IMR-90 (cell line): ENCODE results near the gene ENTPD1. TPM values are rescaled to one million over a fixed set of nuclear protein-coding genes. Genes with fewer than 3 reads are reported as not detected.

Experiments used
- ATAC-seq: fragments of 200-7000 bp; cut with Tn5 transposase; 2 replicates; pipeline ENCODE4 v1.9.1; 2020; ENCODE audit warnings: low read depth, mild to moderate bottlenecking, moderate library complexity
- BruUV-seq: library from RNA; stranded (reverse); fragments of 400-500 nt; replicated peaks from 2 replicates; lab custom pipeline; 2021; lab: Mats Ljungman, UMichigan
- CTCF ChIA-PET: fragments of 300-600 bp; formaldehyde crosslinking; extraction: SDS; loops from one replicate; lab custom pipeline; 2021; ENCODE audit warnings: antibody characterized with exemption; lab: Yijun Ruan, JAX
- POLR2A ChIA-PET: fragments of 300-600 bp; sonication (Branson Sonifier 250); formaldehyde crosslinking; loops from one replicate; lab custom pipeline; 2022; ENCODE audit warnings: antibody characterized with exemption; ENCODE audit not compliant: unreplicated experiment; lab: Charles Lee
- DNase-seq: peaks from one replicate; pipeline ENCODE4 v3.0.0; 2013
- H2AFZ ChIP-seq: replicated peaks from 2 replicates; pipeline ENCODE3; 2013; ENCODE audit warnings: low read length, mild to moderate bottlenecking; ENCODE audit not compliant: poor library complexity
- H2AK5ac ChIP-seq: 2 replicates; pipeline ENCODE4 v1.6.1; 2013; ENCODE audit warnings: low read depth, low read length, inconsistent platforms
- H2AK9ac ChIP-seq: replicated peaks from 2 replicates; pipeline ENCODE3; 2013; ENCODE audit warnings: mild to moderate bottlenecking, low read depth, low read length, moderate library complexity; ENCODE audit not compliant: poor library complexity
- H2BK120ac ChIP-seq: 2 replicates; pipeline ENCODE4 v1.6.1; 2013; ENCODE audit warnings: low read depth, low read length, inconsistent platforms
- H2BK15ac ChIP-seq: 3 replicates; pipeline ENCODE4 v1.6.1; 2013; ENCODE audit warnings: low read depth, low read length, inconsistent platforms
- H2BK20ac ChIP-seq: 2 replicates; pipeline ENCODE4 v1.6.1; 2013; ENCODE audit warnings: low read depth, mild to moderate bottlenecking, inconsistent platforms, low read length, moderate library complexity
- H2BK5ac ChIP-seq: 2 replicates; pipeline ENCODE4 v1.6.1; 2013; ENCODE audit warnings: mild to moderate bottlenecking, low read depth, low read length, inconsistent platforms; ENCODE audit not compliant: poor library complexity, severe bottlenecking
- H3K14ac ChIP-seq: replicated peaks from 2 replicates; pipeline ENCODE4 v1.6.1; 2013; ENCODE audit warnings: low read depth, low read length, inconsistent platforms
- H3K18ac ChIP-seq: 2 replicates; pipeline ENCODE4 v1.6.1; 2013; ENCODE audit warnings: low read depth, low read length, control low read depth
- H3K23ac ChIP-seq: 2 replicates; pipeline ENCODE4 v1.6.1; 2013; ENCODE audit warnings: low read depth, low read length, inconsistent platforms
- H3K27ac ChIP-seq: 2 replicates; pipeline ENCODE4 v1.5.1; 2013; ENCODE audit warnings: mild to moderate bottlenecking, control low read depth, low read length; ENCODE audit not compliant: insufficient read depth
- H3K27me3 ChIP-seq: 2 replicates; pipeline ENCODE4 v1.6.1; 2013; ENCODE audit warnings: low read length; ENCODE audit not compliant: control insufficient read depth, insufficient read depth
- H3K36me3 ChIP-seq: 2 replicates; pipeline ENCODE4 v1.6.1; 2013; ENCODE audit warnings: low read length, mixed read lengths; ENCODE audit not compliant: control insufficient read depth, insufficient read depth
- H3K4ac ChIP-seq: 2 replicates; pipeline ENCODE4 v1.6.1; 2013; ENCODE audit warnings: low read depth, low read length, inconsistent platforms
- H3K4me1 ChIP-seq: 2 replicates; pipeline ENCODE4 v1.6.1; 2013; ENCODE audit warnings: low read length, mixed read lengths; ENCODE audit not compliant: control insufficient read depth, insufficient read depth
- H3K4me2 ChIP-seq: 2 replicates; pipeline ENCODE4 v1.6.1; 2013; ENCODE audit warnings: low read depth, mild to moderate bottlenecking, control low read depth, low read length, moderate library complexity
- H3K4me3 ChIP-seq: 2 replicates; pipeline ENCODE4 v1.5.1; 2013; ENCODE audit warnings: low read depth, mild to moderate bottlenecking, control low read depth, low read length, moderate library complexity; ENCODE audit not compliant: insufficient read depth
- H3K56ac ChIP-seq: 2 replicates; pipeline ENCODE4 v1.6.1; 2013; ENCODE audit warnings: low read length, inconsistent platforms; ENCODE audit not compliant: insufficient read depth; ENCODE audit errors: extremely low read depth
- H3K79me1 ChIP-seq, 2 experiments: 2 replicates each; pipeline ENCODE4 v1.6.1; 2013; ENCODE audit warnings: low read length in 2 of 2, inconsistent platforms in 1 of 2, low read depth in 1 of 2
- H3K9ac ChIP-seq: 2 replicates; pipeline ENCODE4 v1.6.1; 2013; ENCODE audit warnings: low read depth, low read length, control low read depth
- H3K9me1 ChIP-seq: 2 replicates; pipeline ENCODE4 v1.6.1; 2013; ENCODE audit warnings: low read length, inconsistent platforms; ENCODE audit not compliant: insufficient read depth
- H3K9me3 ChIP-seq: 2 replicates; pipeline ENCODE4 v1.6.1; 2013; ENCODE audit warnings: low read length; ENCODE audit not compliant: control insufficient read depth, insufficient read depth
- H4K20me1 ChIP-seq: 2 replicates; pipeline ENCODE4 v1.6.1; 2013; ENCODE audit warnings: low read length, inconsistent platforms; ENCODE audit not compliant: insufficient read depth
- H4K5ac ChIP-seq: 2 replicates; pipeline ENCODE4 v1.6.1; 2013; ENCODE audit warnings: mild to moderate bottlenecking, low read depth, low read length, control low read depth
- H4K8ac ChIP-seq, 2 experiments: 2 replicates each; pipeline ENCODE4 v1.6.1; 2013; ENCODE audit warnings: low read depth in 2 of 2, low read length in 2 of 2, control low read depth in 1 of 2, inconsistent platforms in 1 of 2
- H4K91ac ChIP-seq: 2 replicates; pipeline ENCODE4 v1.6.1; 2013; ENCODE audit warnings: low read depth, low read length, inconsistent platforms; ENCODE audit not compliant: insufficient read depth
- CEBPB ChIP-seq: IDR thresholded peaks from 2 replicates; pipeline ENCODE4 v1.6.1; 2012; ENCODE audit warnings: low read depth, low read length, improper control_type of control experiment
- CTCF ChIP-seq: conservative IDR thresholded peaks from 2 replicates; pipeline ENCODE4 v1.5.1; 2012; ENCODE audit warnings: mild to moderate bottlenecking, low read depth, low read length, improper control_type of control experiment
- MAFK ChIP-seq: IDR thresholded peaks from 2 replicates; pipeline ENCODE4 v1.6.1; 2012; ENCODE audit warnings: low read depth, low read length, improper control_type of control experiment
- MXI1 ChIP-seq: IDR thresholded peaks from 2 replicates; pipeline ENCODE4 v1.6.1; 2012; ENCODE audit warnings: low read depth, mild to moderate bottlenecking, low read length, moderate library complexity, borderline replicate concordance
- NFE2L2 ChIP-seq: fragments of 150-350 bp; IDR thresholded peaks from 2 replicates; pipeline ENCODE4 v1.6.1; 2016; ENCODE audit warnings: low read depth, mild to moderate bottlenecking, low read length
- RFX5 ChIP-seq: IDR thresholded peaks from 2 replicates; pipeline ENCODE4 v1.8.0; 2012; ENCODE audit warnings: low read depth, mild to moderate bottlenecking, low read length, moderate library complexity
- WGBS, 2 experiments: methylation state at CpG; one replicate each; pipeline versions ENCODE4 v1.1.5 to v1.1.7; 2013; ENCODE audit warnings: missing lambda C conversion rate in 2 of 2; ENCODE audit not compliant: insufficient read length in 1 of 2; ENCODE audit errors: extremely low coverage in 2 of 2; 5-methylcytosine and 5-hydroxymethylcytosine counted together
- dilution Hi-C: fragments of 300-500 bp; cut with HindIII; formaldehyde crosslinking; loops from one replicate; pipeline ENCODE4 v1.14.3; 2018; ENCODE audit warnings: low sequenced_read_pairs; ENCODE audit not compliant: unreplicated experiment
- in situ Hi-C: fragments of 300-500 bp; cut with MboI; formaldehyde crosslinking; loops from 3 replicates; pipeline ENCODE4 v1.14.3; 2019; ENCODE audit warnings: low sequenced_read_pairs, inconsistent platforms, mixed read lengths
- intact Hi-C: fragments of 100-400 bp; cut with micrococcal nuclease; formaldehyde crosslinking; loops from 2 replicates; pipeline ENCODE4 v1.10.0; 2022
- polyA plus RNA-seq, 3 experiments: library from polyadenylated mRNA; depleted of rRNA; stranded (reverse); fragments of >200 nt; gene quantifications; 2 replicates each; pipeline ENCODE4 v1.2.3, GENCODE V29; 2012; ENCODE audit warnings: low replicate concordance in 1 of 3
- total RNA-seq: library from RNA; depleted of rRNA; stranded (reverse); fragments of >200 nt; gene quantifications from 2 replicates; pipeline ENCODE4 v1.2.3, GENCODE V29; 2012
- TF ChIP-seq, protein P1 (sequence below): fragments of 150-350 bp; IDR thresholded peaks from 2 replicates; pipeline ENCODE4 v1.6.1; 2016; ENCODE audit warnings: low read depth, mild to moderate bottlenecking, low read length, moderate library complexity, borderline replicate concordance

ENTPD1 gene
- total and polyA plus RNA-seq, 2 of the 4 experiments (the other 2 are of a cell fraction) = under 0.01 TPM; not detected in 1

- ChIA-PET CTCF (interaction anchor here (0.5 to 2.1 kb wide), 9 partner anchors 12 to 1165 kb away, joined by 3 to 8 read pairs (median 4); partner anchors contain the start of gene TCTN3), POLR2A (interaction anchor here (0.6 kb wide), 1 partner anchor 186 kb away, joined by 3 read pairs; no protein-coding TSS in a partner anchor)
- intact Hi-C loops (loop anchor here (1.0 to 2.0 kb wide), 3 partner anchors 77 to 213 kb away; partner anchors contain the start of gene CCNJ), in situ Hi-C loops (no loop called here), dilution Hi-C loops (no loop called here)
- Histone ChIP-seq H3K4me3 (peak within 1 kb of the TSS; percentile 85), H3K18ac (no peak within 1 kb of the TSS), H3K4me1 (no peaks in the 10 kb centered on the region), H4K5ac (peak within 1 kb of the TSS; percentile 59; the same call in 1 of the 2 replicates), H4K91ac (0 out of 2 replicates have a peak within 1 kb of the TSS, but pooled peaks have one; percentile 47), H3K23ac (peak within 1 kb of the TSS; percentile 83), H3K9ac (peak within 1 kb of the TSS; percentile 82), H2AFZ (peak within 1 kb of the TSS; percentile 100), H3K27me3 (no peaks in the 10 kb centered on the region), H3K4ac (peak within 1 kb of the TSS; percentile 79), H3K9me1 (no peaks in the 10 kb centered on the region), H3K27ac (peak within 1 kb of the TSS; percentile 79), H4K20me1 (no peaks in the 10 kb centered on the region), H3K79me1 (peaks cover 0 to 6% of the 10 kb centered on the region in 2 experiments; a peak in 1 of 4 replicates), H2AK9ac (peak within 1 kb of the TSS; percentile 89), H3K56ac (peak within 1 kb of the TSS; percentile 79; the same call in 1 of the 2 replicates), H3K4me2 (peak within 1 kb of the TSS; percentile 93), H2BK5ac (peak within 1 kb of the TSS; percentile 69), H2BK20ac (no peak within 1 kb of the TSS), H2AK5ac (no peak within 1 kb of the TSS), H2BK120ac (peak within 1 kb of the TSS; percentile 57; the same call in 1 of the 2 replicates), H3K14ac (peak within 1 kb of the TSS; percentile 67), H2BK15ac (peak within 1 kb of the TSS; percentile 35; the same call in 1 of the 3 replicates), H3K36me3 (peaks cover under 1% of the 10 kb centered on the region; the same call in 1 of the 2 replicates), H4K8ac (peak within 1 kb of the TSS; percentile 68 to 90), H3K9me3 (no peaks in the 10 kb centered on the region)
- ATAC-seq = peak; percentile 96
- WGBS, 2 experiments = 0% methylated on average over 19 of the region's 69 CpGs; no CpG with 5 or more reads in 1 of the 2 experiments
- no TSS peak for BruUV-seq
- DNase-seq = peak; percentile 74
- TF ChIP-seq CEBPB = no peak
- TF ChIP-seq MXI1 = peak; percentile 69; the same call in 1 of the 2 replicates
- TF ChIP-seq RFX5 = no peak
- TF ChIP-seq MAFK = 0 out of 2 replicates have a peak, but pooled peaks have one; percentile 37
- no peak for TF ChIP-seq NFE2L2
- peak; percentile 23; the same call in 1 of the 2 replicates for TF ChIP-seq CTCF
- TF ChIP-seq, protein P1, sequence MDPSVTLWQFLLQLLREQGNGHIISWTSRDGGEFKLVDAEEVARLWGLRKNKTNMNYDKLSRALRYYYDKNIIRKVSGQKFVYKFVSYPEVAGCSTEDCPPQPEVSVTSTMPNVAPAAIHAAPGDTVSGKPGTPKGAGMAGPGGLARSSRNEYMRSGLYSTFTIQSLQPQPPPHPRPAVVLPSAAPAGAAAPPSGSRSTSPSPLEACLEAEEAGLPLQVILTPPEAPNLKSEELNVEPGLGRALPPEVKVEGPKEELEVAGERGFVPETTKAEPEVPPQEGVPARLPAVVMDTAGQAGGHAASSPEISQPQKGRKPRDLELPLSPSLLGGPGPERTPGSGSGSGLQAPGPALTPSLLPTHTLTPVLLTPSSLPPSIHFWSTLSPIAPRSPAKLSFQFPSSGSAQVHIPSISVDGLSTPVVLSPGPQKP = no peak
Measured at GRCh38 chr10:95907456-95908253, 151.7 kb downstream of the ENTPD1 start, which contains the start of gene CC2D2B. Gene CC2D2B (plus strand): TSS chr10:95907975. CDS start chr10:95911324, 3,349 bp downstream.
